A549 (cell line): ENCODE measurements around the gene FERMT1.

Source experiments
- CEBPB ChIP-seq, 2 experiments: fragments of >200 bp in 1 of 2; sonication (Bioruptor Twin) in 1 of 2; formaldehyde crosslinking in 1 of 2; IDR thresholded peaks; 2 replicates each; pipeline ENCODE4 v1.6.1; 2012 to 2016
- CTCF ChIP-seq: fragments of >200 bp; sonication (Bioruptor Twin); formaldehyde crosslinking; IDR thresholded peaks from 3 replicates; pipeline ENCODE4 v1.5.1; 2016
- ESRRA ChIP-seq: fragments of 150-350 bp; IDR thresholded peaks from 2 replicates; pipeline ENCODE4 v1.6.1; 2014; ENCODE audit warnings: mild to moderate bottlenecking, low read length, borderline replicate concordance
- FOSB ChIP-seq: fragments of 250-450 bp; sonication (Bioruptor Pico); IDR thresholded peaks from 2 replicates; pipeline ENCODE4 v1.5.0; 2020; ENCODE audit warnings: mild to moderate bottlenecking, moderate library complexity
- JUNB ChIP-seq: fragments of >200 bp; sonication (Bioruptor Twin); formaldehyde crosslinking; IDR thresholded peaks from 2 replicates; pipeline ENCODE4 v1.6.1; 2016
- MAFK ChIP-seq: fragments of 450-650 bp; IDR thresholded peaks from 2 replicates; pipeline ENCODE4 v1.6.1; 2014; ENCODE audit not compliant: partially characterized antibody
- MAZ ChIP-seq: fragments of 150-350 bp; IDR thresholded peaks from 2 replicates; pipeline ENCODE4 v1.6.1; 2014; ENCODE audit warnings: antibody characterized with exemption, low read depth, low read length, borderline replicate concordance
- POLR2A ChIP-seq: IDR thresholded peaks from 2 replicates; pipeline ENCODE4 v1.6.1; 2012; ENCODE audit warnings: mild to moderate bottlenecking, low read length
- RAD21 ChIP-seq, 2 experiments: fragments of >200 bp in 1 of 2; sonication (Bioruptor Twin) in 1 of 2; formaldehyde crosslinking in 1 of 2; IDR thresholded peaks in 1 of 2; conservative IDR thresholded peaks in 1 of 2; 2 replicates in 1 of 2; 3 replicates in 1 of 2; pipeline ENCODE4 v1.6.1; 2012 to 2018; ENCODE audit warnings: inconsistent platforms in 1 of 2
- RCOR1 ChIP-seq: fragments of 150-350 bp; IDR thresholded peaks from 2 replicates; pipeline ENCODE4 v1.6.1; 2014; ENCODE audit warnings: antibody characterized with exemption, low read length, low read depth

GRCh38 chr20:6169251-6169650, 46.4 kb upstream of the FERMT1 start:
- TF ChIP-seq CTCF (0 out of 3 replicates have a peak, but pooled peaks have one; percentile 10), CEBPB (IDR thresholded peaks at IDR 0.05) (no peak), RCOR1 (no peak), JUNB (no peak), MAZ (no peak), RAD21 (conservative IDR thresholded peaks at IDR 0.05 in 1 of 2, IDR thresholded peaks at IDR 0.05 in 1 of 2) (peak in 1 of 2 experiments; percentile 35; a peak in 2 of 5 replicates), ESRRA (no peak), MAFK (no peak), FOSB (no peak), POLR2A (no peak)
